GM21423 (cell line): ENCODE measurements around the gene MTERF4.

ENCODE experiments used
- ATAC-seq: cut with Tn5 transposase; IDR thresholded peaks from one replicate; pipeline ENCODE4 v1.9.1; 2021; ENCODE audit warnings: mild to moderate bottlenecking, moderate library complexity; ENCODE audit not compliant: unreplicated experiment

MTERF4 gene, protein sequence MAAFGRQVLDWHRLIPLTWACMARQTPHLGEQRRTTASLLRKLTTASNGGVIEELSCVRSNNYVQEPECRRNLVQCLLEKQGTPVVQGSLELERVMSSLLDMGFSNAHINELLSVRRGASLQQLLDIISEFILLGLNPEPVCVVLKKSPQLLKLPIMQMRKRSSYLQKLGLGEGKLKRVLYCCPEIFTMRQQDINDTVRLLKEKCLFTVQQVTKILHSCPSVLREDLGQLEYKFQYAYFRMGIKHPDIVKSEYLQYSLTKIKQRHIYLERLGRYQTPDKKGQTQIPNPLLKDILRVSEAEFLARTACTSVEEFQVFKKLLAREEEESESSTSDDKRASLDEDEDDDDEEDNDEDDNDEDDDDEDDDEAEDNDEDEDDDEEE

DNA sequence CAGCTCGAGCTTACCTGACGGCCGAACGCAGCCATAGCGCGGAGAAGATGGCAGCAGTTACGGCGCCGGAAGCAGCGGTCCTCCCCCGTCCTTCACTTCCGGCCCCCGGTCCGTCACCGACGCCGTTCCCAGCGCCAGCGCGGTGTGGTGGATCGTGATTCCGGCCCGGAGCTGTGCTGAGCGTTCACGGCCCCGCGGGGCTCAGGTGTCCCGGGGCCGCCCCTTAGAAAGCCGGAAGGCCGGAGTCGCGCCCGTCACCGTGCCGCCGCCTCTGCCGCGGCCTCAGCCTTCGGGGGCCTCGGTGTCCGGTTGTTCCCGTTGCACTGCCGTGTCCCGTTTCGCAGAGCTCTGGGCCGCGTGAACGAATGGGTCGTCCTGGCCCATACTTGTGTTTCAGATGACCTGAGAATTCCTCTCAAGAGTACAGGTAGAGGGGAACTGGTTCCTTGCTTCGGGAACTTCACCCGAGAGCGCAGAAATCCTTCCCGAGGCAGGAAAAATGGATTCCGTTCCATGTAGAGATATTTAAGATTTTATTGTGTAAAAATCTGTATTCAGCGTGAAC, at the start of gene MTERF4:
TSS of gene MTERF4 (minus strand) at position 49 of the 565 bp plus-strand sequence. CDS start at position 35, 14 bp downstream.
- peak; percentile 90 for ATAC-seq

DNA sequence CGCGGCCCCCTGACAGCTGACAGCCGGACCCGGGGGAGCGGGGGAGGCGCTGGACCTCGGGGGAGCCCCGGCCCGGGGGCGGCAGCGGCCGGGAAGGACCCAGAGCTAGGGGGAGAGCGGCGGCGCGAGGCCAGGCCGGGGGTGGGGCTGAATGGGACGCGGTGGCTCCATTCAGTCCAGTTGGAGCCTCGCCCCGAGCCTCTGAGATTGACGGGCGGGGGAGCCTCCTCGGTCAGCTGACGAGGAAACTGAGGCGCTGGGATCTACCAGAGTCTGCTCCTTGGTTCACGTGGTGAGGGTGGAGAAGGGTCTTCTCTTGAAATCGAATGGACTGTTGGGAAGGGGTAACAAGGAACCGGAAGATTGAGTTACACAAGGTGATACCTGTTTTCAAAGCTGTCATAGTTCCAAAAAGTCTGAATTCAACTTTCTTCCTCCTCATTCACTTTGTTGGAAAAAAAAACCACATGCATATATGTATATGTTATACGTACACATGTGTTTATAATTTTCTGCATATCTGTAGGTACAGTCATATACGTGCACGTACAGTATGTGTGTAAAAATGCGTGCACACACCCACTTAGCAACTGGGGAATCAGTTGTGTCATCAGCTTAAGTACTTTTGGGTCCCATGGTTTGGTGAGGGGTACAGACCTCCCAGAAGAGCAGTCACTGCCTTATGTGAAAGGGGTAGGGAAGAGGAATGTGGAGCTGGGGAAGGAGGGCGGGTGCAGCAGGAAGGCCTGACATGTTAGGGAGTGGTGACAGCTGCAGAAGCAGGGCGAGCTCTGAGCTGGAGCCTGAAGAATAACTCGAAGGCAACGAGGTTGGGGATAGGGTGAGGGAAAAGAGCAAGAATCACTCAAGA, 48.8 kb upstream of the MTERF4 start:
- ATAC-seq = no peak

DNA sequence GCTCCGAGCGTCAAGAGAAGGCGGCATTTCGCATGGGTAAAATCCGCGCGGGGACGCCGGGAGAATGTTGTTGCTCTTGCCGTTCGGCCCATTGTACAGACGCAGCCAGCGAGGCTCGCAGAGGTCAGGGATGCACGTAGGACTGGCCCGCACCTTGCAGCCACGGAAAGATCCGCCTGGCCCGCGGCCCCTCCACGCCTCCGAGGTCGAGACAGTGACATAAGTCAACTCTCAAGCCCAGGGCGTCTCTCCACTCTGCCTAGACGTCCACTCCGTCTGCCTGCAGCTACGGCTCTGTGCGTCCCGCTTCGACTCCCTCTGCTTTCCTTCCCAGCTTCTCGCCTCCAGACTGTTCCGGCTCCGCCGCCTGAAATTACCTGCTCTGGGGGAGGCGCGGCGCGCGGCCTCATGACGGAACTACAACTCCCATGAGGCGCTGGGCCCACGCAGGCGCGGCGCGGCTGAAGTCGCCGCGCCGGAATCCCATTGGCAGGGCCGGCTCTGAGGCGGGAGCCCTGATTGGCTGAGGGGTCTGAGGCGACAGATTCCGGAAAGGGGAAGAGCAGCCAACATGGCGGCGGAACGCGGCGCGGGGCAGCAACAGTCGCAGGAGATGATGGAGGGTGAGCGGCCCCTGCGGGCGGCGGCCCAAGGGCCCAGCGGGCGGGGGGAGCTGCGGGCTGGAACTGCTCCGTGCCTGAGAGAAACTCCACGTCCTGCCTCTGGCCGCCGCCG, 48.0 kb upstream of the MTERF4 start, which contains the start of gene PPP1R7:
TSS of gene PPP1R7 (plus strand) at position 543 of the 735 bp plus-strand sequence. CDS start at position 572, 29 bp downstream.
- peak; percentile 67 for ATAC-seq

DNA sequence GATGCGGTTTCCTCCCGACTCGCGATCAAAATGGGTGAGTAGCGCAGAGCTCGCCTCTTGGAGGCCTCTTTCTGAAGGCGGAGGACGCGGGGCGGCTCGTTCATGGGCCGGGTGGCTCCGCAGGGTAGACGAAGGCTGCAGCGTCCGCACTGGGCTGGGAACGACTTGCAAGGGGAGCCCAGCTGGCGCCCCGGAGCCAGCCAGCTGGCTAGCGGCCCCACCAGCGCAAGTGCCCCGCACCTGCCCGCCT, 47.5 kb upstream of the MTERF4 start:
- peak; percentile 12 for ATAC-seq

DNA sequence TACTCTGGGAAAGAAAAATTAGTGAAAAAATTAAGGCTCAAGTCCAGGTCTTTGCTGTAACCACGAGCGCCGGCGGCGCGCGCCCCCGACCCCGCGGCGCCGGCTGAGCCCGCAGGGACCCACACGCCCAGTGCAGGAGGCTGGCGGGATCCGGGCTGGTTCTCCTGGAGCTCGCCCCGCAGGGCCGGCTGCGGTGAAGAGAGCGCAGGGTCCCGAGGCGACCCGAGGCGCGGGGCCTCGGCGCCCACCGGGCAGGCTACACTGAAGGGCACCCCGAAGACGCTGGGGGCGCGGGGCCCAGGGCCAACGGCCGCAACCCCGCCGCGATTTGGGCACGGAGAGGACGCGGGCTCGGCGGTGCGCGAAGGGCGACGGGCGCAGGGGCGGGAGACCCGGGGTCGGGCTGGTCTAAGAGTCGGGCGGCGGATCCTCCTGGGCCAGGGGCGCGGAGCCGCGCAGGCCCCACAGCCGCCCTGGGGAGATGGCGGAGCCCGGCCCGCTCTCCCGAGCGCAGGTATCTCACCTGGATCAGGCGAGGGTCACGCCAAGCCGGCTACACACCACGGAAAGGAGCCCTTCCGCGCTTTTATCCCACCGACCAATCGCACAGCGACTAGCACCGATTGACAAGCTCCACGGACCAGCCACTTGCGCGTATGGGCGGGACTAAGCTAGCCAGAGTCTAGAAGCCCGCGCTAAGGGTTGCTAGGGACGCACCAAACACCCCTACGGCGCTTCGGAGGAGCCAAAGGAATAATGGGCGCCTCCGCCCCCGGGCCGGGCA, 47.0 kb upstream of the MTERF4 start, which contains the start of gene PASK:
TSS of gene PASK (minus strand) at position 582 of the 784 bp plus-strand sequence. CDS start 6,440 bp downstream, outside the sequence.
- ATAC-seq = peak; percentile 75

DNA sequence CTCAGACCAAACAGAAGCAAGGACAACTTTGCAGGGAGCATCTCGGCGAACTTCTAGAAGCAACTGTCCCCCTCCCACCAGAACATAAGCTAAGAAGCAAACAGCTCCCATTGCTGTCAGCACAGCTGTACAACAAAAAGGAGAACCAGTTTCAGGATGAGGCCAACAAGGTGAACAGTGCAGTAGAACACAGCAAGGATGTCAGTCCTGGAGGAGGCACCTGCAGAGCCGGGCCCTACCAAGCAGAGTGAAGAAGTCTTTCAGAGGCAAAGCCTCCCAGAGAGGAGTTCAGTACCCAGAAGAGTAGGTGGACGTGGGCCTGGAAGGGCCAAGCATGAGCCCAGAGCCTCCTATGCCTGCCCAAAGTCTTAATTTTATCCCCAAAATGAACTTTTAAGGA, 46.2 kb upstream of the MTERF4 start:
- no peak for ATAC-seq

DNA sequence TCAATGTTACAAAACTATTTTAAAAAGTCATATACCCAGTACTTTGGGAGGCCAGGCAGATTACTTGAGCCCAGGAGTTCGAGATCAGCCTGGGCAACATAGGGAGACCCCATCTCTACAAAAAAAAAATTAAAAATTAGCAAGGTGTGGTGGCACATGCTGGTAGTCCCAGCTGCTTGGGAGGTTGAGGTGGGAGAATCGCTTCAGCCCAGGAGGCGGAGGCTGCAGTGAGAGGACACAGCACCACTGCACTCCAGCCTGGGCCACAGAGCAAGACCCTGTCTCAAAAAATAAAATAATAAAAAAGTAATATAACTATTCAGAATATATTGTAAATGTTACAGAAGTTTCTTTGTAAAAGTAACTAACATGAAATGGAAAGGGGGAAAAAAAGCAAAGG, 45.2 kb upstream of the MTERF4 start:
- ATAC-seq = no peak

DNA sequence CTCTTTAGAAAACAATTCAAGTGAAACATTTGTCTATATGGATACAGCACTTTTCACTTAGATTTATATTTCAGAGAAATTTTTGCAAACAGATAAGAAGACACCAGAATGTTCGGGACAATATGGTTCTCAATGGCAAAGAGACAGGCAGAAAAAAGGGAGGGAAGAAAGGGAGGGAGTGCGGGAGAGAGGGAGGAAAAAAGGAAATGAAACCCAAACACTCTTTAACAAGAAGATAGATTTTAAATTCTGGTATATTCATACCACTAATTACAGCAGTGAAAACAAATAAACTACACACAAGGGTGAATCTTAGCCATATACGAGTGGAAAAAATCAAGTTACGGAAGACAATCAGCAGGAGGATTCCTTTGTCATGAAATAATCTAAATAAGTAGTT, 44.2 kb upstream of the MTERF4 start:
- no peak for ATAC-seq

DNA sequence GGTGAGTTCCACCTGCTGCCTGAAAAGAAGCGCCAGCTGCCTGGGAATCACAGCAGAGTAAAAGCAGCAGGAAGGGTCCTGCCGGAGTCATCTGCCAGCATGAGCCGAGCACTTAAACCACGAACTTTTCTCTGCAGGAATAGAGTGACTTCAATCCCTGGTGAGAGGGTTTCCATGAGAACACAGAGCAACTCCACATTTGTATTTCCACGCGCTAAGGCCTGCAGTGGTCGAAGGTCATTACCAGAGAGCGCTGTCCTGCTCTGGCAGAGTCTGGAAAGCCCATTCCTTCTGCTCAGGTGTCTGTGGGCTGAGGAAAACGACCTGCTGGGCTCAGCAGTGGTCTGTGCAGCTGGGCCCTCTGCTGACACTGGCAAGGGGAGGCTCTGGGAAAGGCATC, 40.5 kb upstream of the MTERF4 start:
- no peak for ATAC-seq

DNA sequence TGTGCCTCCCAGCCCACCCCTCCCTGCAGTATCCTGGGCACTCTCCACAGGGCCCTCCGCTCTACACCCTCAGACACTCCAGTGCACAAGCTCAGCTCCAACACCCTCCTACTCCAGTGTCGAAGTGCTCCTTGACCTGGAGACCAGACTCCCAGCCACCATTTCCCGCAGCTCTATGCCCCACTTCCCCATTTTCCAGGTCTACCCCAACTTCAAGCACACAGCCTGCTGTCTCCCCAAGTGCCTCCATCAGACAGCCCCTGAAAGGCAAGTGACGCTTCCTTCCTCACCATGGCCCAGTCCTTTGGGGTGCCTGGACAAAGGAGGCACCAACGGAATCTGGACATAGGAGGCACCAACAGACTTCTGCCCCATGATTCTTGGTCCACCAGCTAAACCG, 40.0 kb upstream of the MTERF4 start:
- ATAC-seq = no peak

DNA sequence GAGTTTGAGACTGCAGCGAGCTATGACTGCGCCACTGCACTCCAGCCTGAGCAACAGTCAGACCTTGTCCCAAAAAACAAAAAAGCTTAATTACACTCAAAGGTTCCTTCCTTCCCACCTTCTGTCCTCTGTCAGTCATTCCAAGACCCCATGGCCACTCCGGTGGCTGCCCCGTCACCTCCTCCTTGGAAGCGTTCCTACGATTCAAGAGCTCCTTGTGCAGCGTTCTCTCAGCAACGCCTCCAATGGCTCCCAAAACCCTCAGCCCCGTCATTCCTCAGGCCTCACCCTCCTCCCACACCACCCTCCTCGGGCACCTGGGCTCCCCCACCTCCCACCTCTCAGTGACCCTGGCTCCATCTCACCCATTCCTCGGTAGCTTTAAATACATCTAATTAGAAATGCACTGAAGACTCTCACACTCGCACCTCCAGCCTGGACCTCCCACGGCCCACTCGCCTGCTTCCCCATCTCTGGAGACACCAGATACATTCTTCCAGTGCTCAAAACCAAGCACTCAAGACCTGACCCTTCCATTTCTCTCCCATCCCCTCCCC, 39.2 kb upstream of the MTERF4 start:
- no peak for ATAC-seq

DNA sequence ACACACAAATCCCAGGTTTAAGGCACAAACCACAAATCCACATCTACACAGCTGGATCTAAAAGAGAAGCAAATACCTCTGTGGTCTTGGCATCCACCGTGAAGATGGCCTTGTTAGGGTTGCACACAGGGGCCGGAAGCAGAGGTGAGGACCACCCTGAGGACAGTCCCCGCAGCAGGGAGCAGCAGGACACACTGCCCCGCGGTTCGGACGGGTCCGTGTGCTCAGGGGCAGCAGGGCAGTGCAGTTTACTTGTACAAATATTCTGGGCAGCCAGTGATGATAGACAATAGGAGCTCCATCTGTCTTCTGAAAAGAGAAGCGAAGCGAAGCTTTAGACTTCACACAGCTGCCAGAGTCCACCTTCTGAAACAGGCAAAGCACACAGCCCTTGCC, 38.4 kb upstream of the MTERF4 start:
- no peak for ATAC-seq

DNA sequence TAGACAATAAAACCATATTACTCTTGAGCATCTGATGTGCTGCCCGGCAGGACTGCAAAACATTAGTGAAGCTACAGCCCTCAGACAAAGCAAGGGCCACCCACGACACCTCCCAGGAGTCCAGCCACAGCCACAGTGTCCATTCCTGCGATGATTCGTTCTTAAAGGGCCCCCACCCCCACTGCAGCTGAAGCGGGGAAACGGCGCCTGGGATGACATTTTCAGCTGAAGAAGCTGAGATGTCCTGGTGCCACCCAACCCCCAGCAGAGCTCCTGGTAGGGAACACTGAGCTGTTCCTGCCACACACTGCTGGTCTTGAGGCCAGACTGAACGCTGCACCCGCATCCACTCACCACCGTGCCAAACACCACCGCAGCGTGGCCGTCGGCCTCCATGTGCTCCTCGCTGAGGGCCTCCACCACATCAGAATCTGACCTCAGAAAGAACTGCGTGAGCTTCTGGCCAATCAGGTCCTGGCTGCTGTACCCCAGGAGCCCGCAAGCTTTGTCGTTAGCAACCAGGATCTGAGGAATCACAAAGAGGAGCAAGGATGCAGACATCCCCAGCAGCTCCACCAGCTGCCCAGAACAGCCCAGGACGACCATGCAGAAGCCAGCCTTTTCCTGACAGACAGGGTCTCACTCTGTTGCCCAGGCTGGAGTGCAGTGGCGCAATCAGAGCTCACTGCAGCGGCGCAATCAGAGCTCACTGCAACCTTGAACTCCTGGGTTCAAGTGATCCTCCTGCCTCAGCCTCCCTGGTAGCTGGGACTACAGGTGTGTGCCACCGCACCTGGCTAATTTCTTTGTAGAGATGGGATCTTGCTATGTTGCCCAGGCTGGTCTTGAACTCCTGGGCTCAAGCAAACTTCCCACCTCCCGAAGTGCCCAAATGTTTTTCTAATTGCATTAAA, 37.7 kb upstream of the MTERF4 start:
- ATAC-seq = no peak

DNA sequence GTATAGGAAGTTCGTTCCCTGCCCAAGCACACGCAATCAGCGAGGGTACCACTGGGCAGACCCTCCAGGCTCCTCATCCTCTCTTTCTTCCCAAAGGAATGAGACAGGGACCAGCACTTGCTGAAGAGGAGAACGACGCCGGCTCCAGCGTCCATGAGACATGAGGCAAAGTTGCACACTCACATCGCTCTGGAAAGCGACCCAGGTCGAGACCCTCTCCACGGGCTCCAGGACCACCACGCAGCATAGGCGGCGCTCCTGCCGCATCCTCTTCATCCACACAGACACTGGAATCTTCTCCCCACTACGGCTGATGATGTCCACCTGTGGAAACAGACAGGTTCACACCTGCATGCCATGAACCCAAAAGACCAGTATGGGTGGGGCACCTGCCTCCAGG, 36.4 kb upstream of the MTERF4 start:
- ATAC-seq = no peak

DNA sequence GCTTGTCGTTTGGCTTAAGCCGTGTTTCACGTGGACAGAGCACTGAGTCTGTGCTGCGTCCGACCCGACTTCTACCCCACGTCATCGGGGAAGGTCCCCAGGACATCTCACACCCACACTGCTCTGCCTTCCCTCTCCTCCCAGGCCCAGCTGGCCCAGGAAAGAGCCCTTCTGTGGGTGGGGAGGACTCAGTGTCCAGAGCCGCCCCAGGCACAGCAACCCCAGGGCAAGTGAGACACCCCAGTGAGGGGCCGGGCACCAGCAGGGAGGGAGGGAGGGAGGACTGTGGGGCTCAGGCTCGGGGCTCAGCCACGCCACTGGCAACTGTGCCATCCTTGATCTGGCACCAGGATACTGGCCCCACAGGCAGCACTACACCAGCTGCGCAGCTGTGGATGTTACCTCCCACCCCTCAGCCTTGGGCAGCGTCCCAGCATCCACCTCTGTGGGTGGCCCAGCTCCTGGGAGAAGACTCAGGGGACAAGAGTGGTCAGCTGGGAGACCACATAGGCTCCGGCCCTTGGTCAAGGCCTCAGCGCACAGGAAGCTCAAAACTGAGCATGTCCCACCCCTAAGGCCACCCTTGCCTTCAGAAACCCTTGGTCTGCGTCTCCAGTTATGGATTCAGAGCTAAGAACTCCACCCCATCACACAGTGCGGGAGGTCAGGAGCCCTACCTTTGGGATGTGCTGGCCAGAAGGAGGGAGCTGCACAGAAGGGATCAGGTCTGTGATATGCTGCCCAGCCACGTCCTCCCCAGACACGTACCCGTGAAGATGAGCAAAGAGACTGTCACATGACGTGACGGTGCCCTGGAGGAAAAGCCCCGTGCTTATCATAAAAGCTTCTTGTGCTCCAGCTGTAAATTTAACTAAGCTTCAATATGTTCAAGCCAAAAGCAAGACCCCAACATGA, 35.4 kb upstream of the MTERF4 start:
- no peak for ATAC-seq

DNA sequence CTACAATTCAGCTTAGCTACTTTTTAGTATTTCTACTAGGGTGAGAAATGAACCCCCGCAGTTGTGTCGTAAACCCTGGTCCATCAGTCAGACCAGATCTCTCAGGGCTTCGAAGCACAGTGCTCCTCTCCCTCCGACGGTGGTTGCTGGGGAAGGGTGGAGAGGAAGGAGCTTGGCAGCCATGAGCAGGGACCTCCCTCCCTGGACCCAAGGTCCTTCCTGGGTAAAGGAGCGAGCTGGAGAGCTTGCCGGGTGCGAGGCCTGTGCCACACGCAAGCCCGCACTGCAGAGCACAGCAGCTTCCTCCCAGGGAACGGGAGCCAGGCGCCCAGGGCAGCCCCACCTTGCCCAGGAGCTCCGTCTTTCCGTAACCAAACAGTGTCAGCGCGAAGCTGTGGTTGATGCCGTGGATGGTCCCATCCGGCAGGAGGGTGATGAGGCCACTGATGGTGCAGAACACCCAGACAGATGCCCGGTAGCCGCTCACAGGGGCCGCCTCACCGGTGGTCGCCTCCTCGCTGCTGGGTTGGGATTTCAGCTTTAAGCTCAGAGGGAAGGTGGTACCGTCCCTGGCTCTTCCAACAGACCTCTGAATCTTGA, 34.7 kb upstream of the MTERF4 start:
- no peak for ATAC-seq

DNA sequence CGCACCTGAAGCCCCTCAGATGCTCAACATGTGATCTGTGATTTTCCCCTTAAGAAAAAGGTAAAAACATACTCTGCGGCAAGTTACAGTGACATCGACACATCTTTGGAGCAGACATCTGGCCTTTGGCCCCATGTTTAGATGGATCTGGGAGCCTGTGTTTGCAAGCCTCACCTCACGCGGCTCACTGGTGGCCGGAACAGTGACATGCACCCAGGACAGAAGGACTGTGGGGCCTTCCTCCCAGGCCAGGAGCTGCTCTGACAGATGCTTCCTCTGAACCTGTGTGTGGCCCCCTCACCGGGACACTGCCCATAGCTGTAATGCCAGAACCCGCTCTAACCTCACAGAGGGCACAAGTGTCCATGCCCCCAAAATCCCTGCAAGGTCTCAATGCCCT, 34.1 kb upstream of the MTERF4 start:
- ATAC-seq = no peak
